ENCODE data around the gene RTN1. TPM values are rescaled to one million over a fixed set of nuclear protein-coding genes. Genes with fewer than 3 reads are reported as not detected.
A peak's percentile ranks its signal among the peaks of the same experiment; 100 is the strongest.

RTN1 gene
- total RNA-seq, 1 experiment from 2014 or later: 1.1 TPM

GRCh38 chr14:59583755-59584154 lies 286.8 kb downstream of the RTN1 start (continued):
- TF ChIP-seq STAT6 (CRISPR knock-in tag; conservative IDR thresholded peaks at IDR 0.05; ENCODE audit: low read depth): no peak
- TF ChIP-seq ZNF416 (CRISPR knock-in tag; IDR thresholded peaks at IDR 0.05): no peak
- no peak for TF ChIP-seq NFYB (CRISPR knock-in tag; conservative IDR thresholded peaks at IDR 0.05; ENCODE audit: low read depth)

- ChIA-PET CTCF (interaction anchor here (0.6 to 2.5 kb wide), 12 partner anchors 29 to 1532 kb away, joined by 3 to 16 read pairs (median 3); no protein-coding TSS in a partner anchor), POLR2A (interaction anchor here (0.7 kb wide), 1 partner anchor 49 kb away, joined by 7 read pairs; no protein-coding TSS in a partner anchor)
- Mint-ChIP-seq H3K27me3 (ENCODE audit: low read depth) (no peaks in the 10 kb centered on the region), H3K4me3 (no peak overlapping the region), H3K9me3 (peaks cover 5% of the 10 kb centered on the region; the same call in 1 of the 2 replicates), H3K27ac (no peak overlapping the region), H3K4me1 (peaks cover 9% of the 10 kb centered on the region; the same call in 1 of the 2 replicates), H3K36me3 (no peaks in the 10 kb centered on the region)
- TF ChIP-seq ZNF512 (CRISPR knock-in tag; IDR thresholded peaks at IDR 0.05; ENCODE audit: borderline replicate concordance) (no peak), CTCF (IDR thresholded peaks at IDR 0.05) (peak; percentile 38)
- peak; percentile 87 for ATAC-seq
- peak; percentile 45 for DNase-seq (ENCODE audit: low spot score)
These were observed 287.6 kb downstream of the RTN1 start for GRCh38 chr14:59582845-59583509.

GRCh38 chr14:59582161-59582560 lies 288.4 kb downstream of the RTN1 start:
- H3K27ac Mint-ChIP-seq: no peak overlapping the region
- ChIA-PET POLR2A (no interaction called here), CTCF (interaction anchor here (1.4 kb wide), 1 partner anchor 315 kb away, joined by 3 read pairs; no protein-coding TSS in a partner anchor)
- H3K27me3 Mint-ChIP-seq (ENCODE audit: low read depth): no peaks in the 10 kb centered on the region
- no peak overlapping the region for H3K4me3 Mint-ChIP-seq
- H3K36me3 Mint-ChIP-seq: no peaks in the 10 kb centered on the region
- ATAC-seq: no peak
- peaks cover 9% of the 10 kb centered on the region; the same call in 1 of the 2 replicates for H3K4me1 Mint-ChIP-seq
- no peak for DNase-seq (ENCODE audit: low spot score)
- peaks cover 5% of the 10 kb centered on the region; the same call in 1 of the 2 replicates for H3K9me3 Mint-ChIP-seq
- TF ChIP-seq E2F4 (CRISPR knock-in tag; IDR thresholded peaks at IDR 0.05; ENCODE audit: borderline replicate concordance, low read depth) (no peak), MXD4 (CRISPR knock-in tag; IDR thresholded peaks at IDR 0.05; ENCODE audit: borderline replicate concordance) (no peak), ZNF423 (CRISPR knock-in tag; IDR thresholded peaks at IDR 0.05) (no peak), FOXK1 (CRISPR knock-in tag; IDR thresholded peaks at IDR 0.05) (no peak), CDX4 (CRISPR knock-in tag; IDR thresholded peaks at IDR 0.05; ENCODE audit: borderline replicate concordance) (no peak), IRF1 (CRISPR knock-in tag; IDR thresholded peaks at IDR 0.05) (no peak), STAT6 (CRISPR knock-in tag; conservative IDR thresholded peaks at IDR 0.05; ENCODE audit: low read depth) (no peak), ZNF416 (CRISPR knock-in tag; IDR thresholded peaks at IDR 0.05) (no peak), HMGXB4 (CRISPR knock-in tag; IDR thresholded peaks at IDR 0.05) (no peak), GRHL2 (CRISPR knock-in tag; IDR thresholded peaks at IDR 0.05; ENCODE audit: insufficient replicate concordance, severe bottlenecking) (no peak), E2F1 (CRISPR knock-in tag; IDR thresholded peaks at IDR 0.05) (no peak), ZNF396 (CRISPR knock-in tag; IDR thresholded peaks at IDR 0.05; ENCODE audit: borderline replicate concordance) (no peak)

All from WTC11 (cell line).